Ishikawa (cell line): ENCODE data around the gene FBXO47.
A peak's percentile ranks its signal among the peaks of the same experiment; 100 is the strongest.

Experiments used
- FOXM1 ChIP-seq: IDR thresholded peaks from 2 replicates; pipeline ENCODE4 v1.6.1; 2012; ENCODE audit warnings: low read depth, borderline replicate concordance
- NFIC ChIP-seq: IDR thresholded peaks from 2 replicates; pipeline ENCODE4 v1.6.1; 2012
- RAD21 ChIP-seq: IDR thresholded peaks from 2 replicates; pipeline ENCODE4 v1.6.1; 2012; ENCODE audit warnings: low read depth
- TEAD4 ChIP-seq: IDR thresholded peaks from 2 replicates; pipeline ENCODE4 v1.6.1; 2012

DNA sequence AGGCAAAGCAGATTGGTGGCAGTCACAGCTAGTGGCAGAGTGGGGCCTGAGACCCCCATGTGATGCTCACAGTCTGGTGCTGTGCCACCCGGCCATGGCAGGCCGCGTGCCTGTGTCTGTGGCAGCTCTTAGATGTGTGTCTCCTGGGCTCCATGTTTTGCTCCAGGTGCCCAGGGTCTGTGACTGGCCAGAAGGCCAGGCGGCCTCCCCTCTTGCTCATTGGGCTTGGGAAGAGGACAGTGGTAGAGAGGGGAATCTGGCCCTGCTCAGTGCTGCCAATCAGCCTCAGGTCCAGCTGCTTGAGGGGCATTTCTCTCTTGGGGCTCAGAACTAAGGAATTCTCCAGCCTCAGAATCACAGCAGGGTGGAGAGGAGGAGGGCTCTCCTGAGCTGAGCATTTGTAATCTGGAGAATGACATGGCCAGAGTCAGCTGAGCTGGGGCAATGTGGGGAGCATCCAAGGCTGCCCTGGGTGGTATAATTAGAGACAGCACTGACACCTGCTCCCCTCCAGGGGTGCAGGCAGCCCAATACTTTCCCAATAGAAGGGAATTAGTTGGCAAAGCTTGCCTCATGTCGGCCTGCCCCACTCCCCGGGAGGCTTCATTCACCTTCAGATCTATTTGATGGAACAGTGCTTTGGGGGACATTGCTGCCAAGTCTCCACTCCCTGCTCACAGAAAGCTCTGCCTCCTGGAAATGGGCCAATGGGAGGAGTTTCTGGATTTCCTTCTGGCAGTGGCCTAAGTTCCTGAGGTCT, 44.5 kb downstream of the FBXO47 start:
- TF ChIP-seq TEAD4 (no peak; the same call in 1 of the 2 replicates), NFIC (peak; percentile 94), FOXM1 (no peak; the same call in 1 of the 2 replicates), RAD21 (peak; percentile 4; the same call in 1 of the 2 replicates)
